NOMO-1 treated with DMSO at 0.1 percent for 48 hours (cell line): Measurements from ENCODE around the gene HOMER3.
"Not testable (repeated sequence)": the region's sequence is repeated elsewhere in the genome, so short reads cannot be mapped to it uniquely, and the experiment has no call there.

Experiments
- DNase-seq: peaks from one replicate; lab custom pipeline; 2025; ENCODE audit not compliant: unreplicated experiment; lab: John Stamatoyannopoulos, UW

Gene HOMER3

GRCh38 chr19:18955042-18955441 is 14.0 kb upstream of the HOMER3 start:
- DNase-seq, result no peak

GRCh38 chr19:18954094-18954493 is 13.1 kb upstream of the HOMER3 start:
- no peak for DNase-seq

GRCh38 chr19:18952364-18953003 is 11.5 kb upstream of the HOMER3 start:
- not testable (repeated sequence) for DNase-seq

DNA sequence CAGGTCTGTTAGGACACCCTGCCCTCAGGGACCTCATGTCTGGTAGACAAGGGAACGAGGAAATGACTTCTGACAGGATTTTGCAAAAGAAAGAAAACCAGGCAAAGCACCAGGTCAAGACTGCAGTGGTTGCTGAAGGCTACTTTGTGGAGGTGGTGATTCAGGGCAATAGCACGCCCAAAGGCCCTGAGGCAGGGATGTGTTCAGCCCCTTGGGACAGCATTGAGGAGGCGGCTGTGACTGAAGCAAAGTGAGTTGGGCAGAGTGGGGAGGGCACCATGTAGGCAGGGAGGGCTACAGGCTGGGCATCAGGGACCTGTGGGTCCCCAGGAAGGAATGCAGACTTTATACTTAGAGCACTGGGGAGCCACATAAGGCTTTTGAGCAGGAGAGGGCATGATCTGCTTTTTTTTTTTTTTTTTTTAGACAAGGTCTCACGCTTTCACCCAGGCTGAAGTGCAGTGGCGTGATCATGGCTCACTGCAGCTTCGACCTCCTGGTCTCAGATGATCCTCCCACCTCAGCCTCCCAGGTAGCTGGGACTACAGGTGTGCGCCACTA is 10.8 kb upstream of the HOMER3 start:
- no peak for DNase-seq

DNA sequence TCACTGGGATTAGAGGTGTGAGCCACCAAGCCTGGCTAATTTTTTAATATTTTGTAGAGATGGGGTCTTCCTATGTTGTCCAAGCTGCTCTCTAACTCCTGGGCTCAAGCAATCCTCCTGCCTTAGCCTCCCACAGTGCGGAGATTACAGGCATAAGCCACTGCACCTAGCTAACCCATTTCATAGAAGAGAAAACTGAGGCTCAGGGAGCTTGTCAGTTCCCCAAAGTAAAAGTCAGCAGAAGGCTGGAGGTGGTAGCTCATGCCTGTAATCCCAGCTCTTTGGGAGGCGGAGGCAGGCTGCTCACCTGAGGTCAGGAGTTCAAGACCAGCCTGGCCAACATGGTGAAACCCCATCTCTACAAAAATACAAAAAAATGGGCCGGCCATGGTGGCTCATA is 8.8 kb upstream of the HOMER3 start:
- no peak for DNase-seq

GRCh38 chr19:18948976-18949356 is 7.9 kb upstream of the HOMER3 start:
- DNase-seq, result no peak

DNA sequence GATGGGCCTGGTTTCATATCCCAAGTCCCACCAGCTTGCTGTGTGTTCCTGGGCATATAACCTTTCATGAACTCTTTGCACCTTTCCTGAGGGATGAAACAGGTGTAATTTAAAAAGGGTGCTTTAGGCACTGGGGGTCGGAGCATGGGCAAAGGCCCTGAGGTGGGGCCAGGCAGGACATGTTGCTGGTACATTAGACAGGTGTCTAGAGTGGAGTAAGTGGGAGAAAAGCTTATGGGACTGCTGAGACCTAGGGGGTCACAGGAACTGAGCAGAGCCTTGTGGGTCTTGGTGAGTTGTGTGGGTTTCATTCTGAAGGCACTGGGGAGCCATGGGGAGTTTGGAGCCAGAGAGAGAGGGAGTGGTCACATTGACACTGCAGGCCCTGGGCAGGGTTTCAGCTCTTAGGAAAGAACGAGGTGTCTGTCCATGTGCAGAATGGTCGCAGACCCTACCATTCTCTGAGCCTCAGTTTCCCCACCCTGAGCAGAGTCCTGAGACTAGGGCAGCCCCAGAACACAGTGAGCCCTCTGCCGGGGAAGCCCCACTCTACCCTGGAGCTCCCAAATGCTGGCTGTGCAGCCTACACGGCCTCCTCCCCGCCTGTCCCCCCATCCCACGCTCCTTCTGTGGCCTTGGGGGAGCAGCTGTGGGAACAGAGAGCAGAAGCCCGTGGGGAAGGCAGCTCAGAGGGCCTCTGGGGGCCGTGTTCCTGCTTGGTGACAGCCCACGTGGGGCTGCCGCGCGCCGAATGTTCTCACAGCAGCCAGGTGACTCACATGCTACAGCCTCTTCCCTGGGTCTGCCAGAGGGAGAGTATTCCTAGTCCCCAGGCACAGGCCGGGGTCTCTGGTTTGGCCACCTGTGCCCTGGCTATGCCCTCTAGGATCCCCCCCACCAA is 7.3 kb upstream of the HOMER3 start:
- no peak for DNase-seq

GRCh38 chr19:18946918-18947317 is 5.9 kb upstream of the HOMER3 start:
- no peak for DNase-seq

GRCh38 chr19:18946335-18946734 is 5.3 kb upstream of the HOMER3 start:
- DNase-seq, result no peak

DNA sequence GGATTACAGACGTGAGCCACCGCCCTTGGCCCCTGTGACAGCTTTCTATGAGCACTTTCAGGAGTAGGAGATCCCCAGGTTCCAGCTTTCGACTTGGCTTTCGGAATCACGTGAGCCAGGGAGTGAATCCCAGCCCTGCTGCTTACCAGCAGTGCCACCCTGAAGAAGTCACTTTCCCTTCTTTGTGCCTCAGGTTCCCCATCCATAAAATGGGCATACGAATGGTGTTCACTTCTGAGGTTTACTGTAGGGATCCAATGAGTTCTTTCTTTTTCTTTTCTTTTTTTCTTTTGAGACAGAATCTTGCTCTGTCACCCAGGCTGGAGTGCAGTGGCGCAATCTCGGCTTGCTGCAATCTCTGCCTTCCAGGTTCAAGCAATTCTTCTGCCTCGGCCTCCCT is 4.3 kb upstream of the HOMER3 start:
- no peak for DNase-seq

DNA sequence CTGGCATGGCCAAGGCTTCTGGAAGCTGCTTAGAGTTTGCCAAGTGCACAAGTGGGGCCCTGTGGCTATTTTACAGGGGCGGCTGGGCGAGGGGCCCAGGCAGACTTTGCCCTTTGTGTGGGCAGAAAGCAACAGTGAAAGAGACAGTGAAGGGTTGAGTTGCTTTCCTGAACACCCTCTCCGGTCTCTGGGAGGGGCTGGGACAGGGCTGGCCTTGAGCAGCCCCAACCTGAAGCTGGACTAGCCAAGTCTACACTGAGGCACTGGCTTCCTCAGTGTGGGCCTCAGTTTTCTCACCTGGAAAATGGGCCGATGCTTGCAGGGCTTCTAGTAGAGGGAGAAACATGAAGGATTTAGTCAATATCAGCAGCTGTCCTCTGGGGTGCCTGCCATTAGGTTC is 2.4 kb upstream of the HOMER3 start:
- no peak for DNase-seq

DNA sequence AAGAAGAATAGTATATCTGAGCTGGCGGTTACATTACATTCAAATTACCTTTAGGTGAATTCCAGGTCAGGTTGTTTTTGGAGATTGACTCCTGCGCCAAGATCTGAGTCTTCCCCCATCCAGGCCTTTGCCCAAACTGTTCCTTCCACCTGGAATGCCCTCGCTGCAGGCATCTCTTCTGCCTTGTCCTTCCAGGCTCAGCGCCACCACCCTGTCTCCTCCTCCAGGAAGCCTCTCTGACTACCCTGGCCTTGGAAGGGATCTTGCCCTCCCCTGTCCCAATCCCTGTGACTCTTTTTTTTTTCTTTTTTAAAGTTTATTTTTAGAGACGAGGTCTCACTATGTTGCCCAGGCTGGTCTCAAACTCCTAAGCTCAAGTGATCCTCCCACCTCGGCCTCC is 1.7 kb upstream of the HOMER3 start:
- DNase-seq, result no peak

DNA sequence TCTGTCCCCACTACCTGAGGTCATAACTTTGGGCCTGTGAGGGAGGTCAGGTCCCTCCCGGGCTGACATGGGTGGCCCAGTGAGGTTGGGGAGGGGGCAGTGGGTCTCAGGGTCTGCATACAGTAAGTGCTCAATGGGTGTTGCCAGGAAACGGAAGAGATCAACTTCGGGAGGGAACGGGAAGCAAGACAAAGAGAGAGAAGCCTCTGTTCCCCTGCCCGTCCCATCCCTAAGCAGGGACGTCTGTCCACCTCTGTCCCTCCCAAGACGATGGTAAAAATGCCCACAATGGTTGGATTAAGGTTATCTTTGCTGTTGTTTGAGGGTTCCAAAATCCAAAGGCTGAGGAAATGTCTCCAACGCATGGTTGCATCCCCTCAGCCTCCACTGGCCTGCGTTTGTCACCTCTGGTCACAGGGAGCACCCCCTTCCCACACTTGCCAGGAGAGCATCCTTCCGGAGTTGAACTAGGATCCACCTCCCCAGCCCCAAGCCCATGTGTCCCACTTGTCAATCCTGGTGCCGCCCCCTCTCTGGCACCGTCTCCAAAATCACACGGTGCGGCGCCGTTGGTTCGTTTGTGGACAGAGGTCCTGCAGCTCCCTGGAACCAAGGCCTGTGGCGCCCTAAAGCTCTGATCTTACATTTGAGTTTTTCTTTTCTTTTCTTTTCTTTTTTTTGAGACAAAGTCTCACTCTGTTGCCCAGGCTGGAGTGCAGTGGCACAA is 774 bp upstream of the HOMER3 start:
- DNase-seq, result no peak

GRCh38 chr19:18939922-18940768 is 872 bp downstream of the HOMER3 start:
- peak; percentile 21 for DNase-seq

- DNase-seq, result no peak
These were observed 1.9 kb downstream of the HOMER3 start for GRCh38 chr19:18939163-18939562.

- DNase-seq, result no peak
These were observed 7.7 kb downstream of the HOMER3 start for GRCh38 chr19:18933297-18933696.

DNA sequence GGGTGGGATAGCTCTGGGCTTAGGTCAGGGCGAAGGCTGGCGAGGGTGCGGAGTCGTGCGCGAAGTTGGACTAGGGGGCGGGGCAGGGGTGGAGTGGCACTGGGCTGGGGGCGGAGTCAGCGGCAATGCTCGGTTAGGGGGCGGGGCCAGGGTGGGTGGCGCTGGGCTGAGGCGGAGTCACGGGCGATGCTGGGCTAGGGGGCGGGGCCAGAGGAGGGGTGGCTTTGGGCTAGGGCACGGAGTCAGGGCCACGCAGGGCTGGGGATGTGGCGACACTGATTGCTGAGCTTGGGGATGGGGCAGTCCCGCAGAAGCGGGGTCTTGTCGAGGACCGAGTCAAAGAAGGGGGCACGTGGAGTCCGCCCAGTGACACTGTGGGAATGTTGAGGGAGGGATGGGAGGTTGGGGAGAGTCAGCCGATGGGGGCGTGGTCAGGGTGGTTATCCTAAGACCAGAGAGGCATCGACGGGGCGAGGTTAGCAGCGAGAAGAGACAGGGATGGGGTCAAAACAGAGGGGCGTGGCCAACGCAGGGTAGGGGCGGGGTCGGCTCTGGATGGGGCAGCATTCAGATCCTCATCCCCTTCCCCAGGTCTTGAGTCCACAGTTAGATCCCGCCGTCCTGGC is 8.7 kb downstream of the HOMER3 start:
- peak; percentile 50 for DNase-seq

- no peak for DNase-seq
These were observed 9.5 kb downstream of the HOMER3 start for GRCh38 chr19:18931316-18932162.

- no peak for DNase-seq
These were observed 11.7 kb downstream of the HOMER3 start for GRCh38 chr19:18929311-18929710.
